LNCAP (cell line): ENCODE measurements around the gene GLI2.

ENCODE experiments used
- TF ChIP-seq, protein P1 (sequence below): fragments of 450-650 bp; IDR thresholded peaks from 2 replicates; pipeline ENCODE4 v1.5.1; 2017; ENCODE audit warnings: mild to moderate bottlenecking

Gene GLI2

DNA sequence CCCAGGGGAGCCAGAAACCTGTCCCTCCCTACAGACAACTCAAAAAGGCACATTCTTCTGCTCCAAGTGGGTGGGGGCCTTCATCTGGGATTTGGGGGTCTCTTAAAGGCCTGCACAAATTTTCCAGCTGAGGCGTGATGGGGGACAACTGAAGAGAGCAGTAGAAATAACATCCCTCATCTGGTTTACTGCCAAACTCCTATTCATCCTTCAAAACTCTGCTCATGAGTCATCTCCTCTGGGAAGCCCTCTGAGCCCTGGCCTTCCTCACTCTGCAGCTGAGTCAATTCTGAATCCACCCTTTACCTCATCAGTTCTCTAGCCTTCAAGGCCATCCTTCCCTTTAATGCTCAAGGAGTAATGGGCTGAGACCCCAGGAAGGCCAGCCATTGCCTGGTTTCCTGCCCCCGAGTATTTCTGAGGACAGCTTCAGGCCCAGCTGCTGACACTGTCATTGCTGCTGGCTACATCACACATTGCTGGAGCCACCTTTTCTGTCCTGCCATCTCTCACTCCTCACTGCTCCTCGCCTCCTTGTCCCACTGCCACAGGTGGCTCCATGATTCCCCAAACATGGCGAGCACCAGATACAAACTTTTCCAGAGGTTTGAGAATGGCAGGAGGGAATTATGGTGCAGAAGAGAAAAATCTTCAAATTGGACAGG is 32.2 kb upstream of the GLI2 start:
- TF ChIP-seq, protein P1, sequence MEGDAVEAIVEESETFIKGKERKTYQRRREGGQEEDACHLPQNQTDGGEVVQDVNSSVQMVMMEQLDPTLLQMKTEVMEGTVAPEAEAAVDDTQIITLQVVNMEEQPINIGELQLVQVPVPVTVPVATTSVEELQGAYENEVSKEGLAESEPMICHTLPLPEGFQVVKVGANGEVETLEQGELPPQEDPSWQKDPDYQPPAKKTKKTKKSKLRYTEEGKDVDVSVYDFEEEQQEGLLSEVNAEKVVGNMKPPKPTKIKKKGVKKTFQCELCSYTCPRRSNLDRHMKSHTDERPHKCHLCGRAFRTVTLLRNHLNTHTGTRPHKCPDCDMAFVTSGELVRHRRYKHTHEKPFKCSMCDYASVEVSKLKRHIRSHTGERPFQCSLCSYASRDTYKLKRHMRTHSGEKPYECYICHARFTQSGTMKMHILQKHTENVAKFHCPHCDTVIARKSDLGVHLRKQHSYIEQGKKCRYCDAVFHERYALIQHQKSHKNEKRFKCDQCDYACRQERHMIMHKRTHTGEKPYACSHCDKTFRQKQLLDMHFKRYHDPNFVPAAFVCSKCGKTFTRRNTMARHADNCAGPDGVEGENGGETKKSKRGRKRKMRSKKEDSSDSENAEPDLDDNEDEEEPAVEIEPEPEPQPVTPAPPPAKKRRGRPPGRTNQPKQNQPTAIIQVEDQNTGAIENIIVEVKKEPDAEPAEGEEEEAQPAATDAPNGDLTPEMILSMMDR, result no peak

DNA sequence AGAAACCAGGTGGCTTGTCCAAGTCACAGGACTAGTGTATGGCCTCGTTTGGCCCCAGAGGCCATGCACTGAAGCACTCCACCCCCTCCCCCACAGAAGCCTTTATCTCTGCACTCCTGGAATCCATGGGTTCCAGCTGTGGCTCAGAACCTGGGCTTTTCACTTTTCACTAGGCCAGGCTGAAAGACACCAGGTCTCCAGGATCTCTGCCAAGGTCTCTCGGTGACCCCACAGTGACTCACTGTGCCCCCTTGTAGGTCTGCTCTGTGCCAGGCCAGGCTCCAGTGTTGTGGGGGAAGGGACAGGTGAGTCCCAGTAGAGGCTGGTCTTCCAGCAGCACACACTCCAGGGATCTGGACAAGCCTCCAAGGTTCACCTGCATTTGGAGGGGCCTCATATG is 31.0 kb upstream of the GLI2 start:
- TF ChIP-seq, protein P1, result no peak

DNA sequence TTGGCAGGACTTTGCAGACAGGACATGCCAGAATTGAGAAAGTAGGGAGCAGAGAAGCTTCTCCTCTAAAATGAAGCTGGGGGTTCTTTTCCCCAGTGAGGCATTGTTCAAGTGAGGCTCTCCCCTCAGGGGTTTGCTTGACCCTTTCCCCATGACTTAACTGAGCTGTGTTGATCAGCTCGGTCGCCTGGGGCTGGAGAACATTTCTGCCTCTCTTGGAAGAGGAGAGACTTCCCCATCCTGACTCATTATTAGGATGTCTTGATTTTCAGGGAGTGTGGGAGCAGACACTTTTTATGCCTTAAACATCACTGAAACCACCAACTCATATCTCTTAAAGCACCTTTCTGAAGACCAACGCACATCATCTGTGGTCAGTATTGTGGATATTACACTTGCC is 27.9 kb upstream of the GLI2 start:
- TF ChIP-seq, protein P1, result no peak

DNA sequence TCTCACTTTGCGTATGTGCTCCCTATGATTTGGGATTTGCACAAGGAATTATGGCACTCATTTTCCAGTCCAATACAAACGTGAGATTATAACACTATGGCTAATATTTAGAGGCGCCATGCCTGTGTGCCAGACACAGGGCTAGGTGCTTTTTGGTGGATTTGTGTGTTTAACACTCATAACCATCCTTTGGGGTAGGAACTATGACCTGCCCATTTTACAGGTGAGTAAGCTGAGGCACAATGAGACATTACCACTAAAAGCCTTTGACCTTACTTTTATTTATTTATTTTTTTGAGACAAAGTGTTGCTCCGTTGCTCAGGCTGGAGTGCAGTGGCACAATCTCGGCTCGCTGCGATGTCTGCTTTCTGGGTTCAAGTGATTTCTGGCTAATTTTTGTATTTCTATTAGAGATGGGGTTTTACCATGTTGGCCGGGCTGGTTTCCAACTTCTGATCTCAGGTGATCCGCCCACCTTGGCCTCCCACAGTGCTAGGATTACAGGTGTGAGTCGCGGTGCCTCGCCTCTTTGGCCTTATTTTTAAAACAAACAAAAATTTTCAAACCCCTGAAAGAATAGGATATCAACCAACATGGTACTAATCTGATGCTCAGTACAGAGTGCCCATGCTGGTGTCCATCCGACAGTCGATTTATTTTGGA is 26.6 kb upstream of the GLI2 start:
- TF ChIP-seq, protein P1, result no peak

DNA sequence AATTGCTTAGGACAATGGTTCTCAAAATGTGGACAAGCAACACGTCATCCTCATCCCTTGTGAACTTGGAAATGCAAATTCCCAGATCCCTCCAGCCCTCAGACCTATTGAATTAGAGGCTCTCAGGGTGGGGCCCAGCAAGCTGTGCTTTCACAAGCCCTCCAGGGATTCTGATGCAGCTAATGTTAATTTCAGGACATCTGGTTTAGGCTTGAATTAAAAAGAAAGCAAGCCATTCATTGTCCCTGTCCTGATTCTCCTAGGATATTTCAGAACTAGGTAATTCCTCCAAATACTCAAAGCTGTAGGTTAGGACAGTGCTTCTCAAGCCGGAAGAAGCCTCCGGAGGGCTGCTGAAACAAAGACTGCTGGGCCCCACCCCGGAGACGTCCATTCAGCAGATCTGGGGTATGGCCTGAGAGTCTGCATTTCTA is 26.0 kb upstream of the GLI2 start:
- TF ChIP-seq, protein P1, result no peak

DNA sequence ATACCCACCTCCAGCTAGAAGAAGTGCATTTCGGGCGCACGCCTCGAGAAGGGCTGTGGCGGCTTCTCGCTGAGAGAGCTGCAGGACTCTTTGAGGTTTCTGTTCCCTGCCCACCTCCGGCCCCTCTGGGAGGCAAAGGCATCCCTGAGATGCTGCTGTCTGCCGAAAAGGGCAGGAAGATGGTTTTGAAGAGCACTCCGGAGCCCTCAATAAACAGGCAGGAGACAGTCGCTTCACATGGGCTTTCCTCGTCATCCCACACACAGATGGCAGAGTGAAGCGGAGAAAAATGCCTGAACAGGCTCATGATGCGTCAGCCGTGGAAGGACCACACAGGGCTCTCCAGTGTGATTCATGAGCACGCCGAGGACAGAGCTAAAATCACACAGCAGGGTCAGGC is 25.4 kb upstream of the GLI2 start:
- TF ChIP-seq, protein P1, result no peak

DNA sequence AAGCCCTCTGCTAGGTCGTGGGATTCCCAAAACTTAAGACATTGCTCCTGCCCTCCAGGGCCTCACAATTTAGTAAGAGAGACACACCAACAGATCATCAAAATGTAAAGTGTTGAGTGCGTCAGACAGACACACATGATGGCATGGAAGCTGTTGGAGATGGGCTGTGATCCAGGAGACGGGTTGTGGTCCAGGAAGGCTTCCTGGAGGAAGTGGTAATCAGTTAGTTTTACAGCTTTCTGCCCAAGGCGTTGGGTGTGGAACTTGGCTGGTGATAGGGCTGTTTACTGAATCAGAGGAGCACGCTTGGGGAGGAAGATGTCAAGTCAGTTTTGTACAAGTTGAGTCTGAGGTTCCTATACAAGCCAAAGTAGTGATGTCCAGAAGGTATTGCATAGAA is 24.0 kb upstream of the GLI2 start:
- TF ChIP-seq, protein P1, result no peak
